ENCODE results near the gene MEF2C. TPM values are rescaled to one million over a fixed set of nuclear protein-coding genes. Genes with fewer than 3 reads are reported as not detected.

The MEF2C gene
- total RNA-seq, 2 donors from 2014 or later, result 7.0 to 23.7 TPM

GRCh38 chr5:88667496-88668201 is 215.3 kb downstream of the MEF2C start:
- H3K27me3 ChIP-seq, result peaks cover 0 to 56% of the 10 kb centered on the region in 2 donors
- ATAC-seq (no peak), DNase-seq (no peak)
- 5 to 7% methylated on average over 23 of the region's 23 CpGs for WGBS, 2 donors
- no peak overlapping the region for H3K27ac ChIP-seq
- TF ChIP-seq, protein P1, sequence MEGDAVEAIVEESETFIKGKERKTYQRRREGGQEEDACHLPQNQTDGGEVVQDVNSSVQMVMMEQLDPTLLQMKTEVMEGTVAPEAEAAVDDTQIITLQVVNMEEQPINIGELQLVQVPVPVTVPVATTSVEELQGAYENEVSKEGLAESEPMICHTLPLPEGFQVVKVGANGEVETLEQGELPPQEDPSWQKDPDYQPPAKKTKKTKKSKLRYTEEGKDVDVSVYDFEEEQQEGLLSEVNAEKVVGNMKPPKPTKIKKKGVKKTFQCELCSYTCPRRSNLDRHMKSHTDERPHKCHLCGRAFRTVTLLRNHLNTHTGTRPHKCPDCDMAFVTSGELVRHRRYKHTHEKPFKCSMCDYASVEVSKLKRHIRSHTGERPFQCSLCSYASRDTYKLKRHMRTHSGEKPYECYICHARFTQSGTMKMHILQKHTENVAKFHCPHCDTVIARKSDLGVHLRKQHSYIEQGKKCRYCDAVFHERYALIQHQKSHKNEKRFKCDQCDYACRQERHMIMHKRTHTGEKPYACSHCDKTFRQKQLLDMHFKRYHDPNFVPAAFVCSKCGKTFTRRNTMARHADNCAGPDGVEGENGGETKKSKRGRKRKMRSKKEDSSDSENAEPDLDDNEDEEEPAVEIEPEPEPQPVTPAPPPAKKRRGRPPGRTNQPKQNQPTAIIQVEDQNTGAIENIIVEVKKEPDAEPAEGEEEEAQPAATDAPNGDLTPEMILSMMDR (IDR thresholded peaks at IDR 0.05), result no peak
- TF ChIP-seq POLR2A (IDR thresholded peaks at IDR 0.05), result no peak
- peaks cover 11% of the 10 kb centered on the region for H3K4me1 ChIP-seq
- H3K4me3 ChIP-seq, result no peak overlapping the region
- no peaks in the 10 kb centered on the region for H3K9me3 ChIP-seq
- no peaks in the 10 kb centered on the region for H3K36me3 ChIP-seq (replicated peaks in 1 of 2; ENCODE audit: insufficient read depth in 1 of 2, low read depth in 2 of 2)
- intact Hi-C loops (cut with DNase I), result no loop called here

Small RNA genes lying within 50 kb of the gene (small RNA-seq; reads per million reads assigned to genes)
- gene AC008525.2, result not detected
